ENCODE data around the gene PFKFB1. TPM values are rescaled to one million over a fixed set of nuclear protein-coding genes. Genes with fewer than 3 reads are reported as not detected.

Gene PFKFB1
- total RNA-seq, 4 donors from 2014 or later, result not detected

- no peaks in the 10 kb centered on the region for H3K27me3 ChIP-seq
- no peak overlapping the region for H3K4me3 ChIP-seq
- TF ChIP-seq POLR2A (IDR thresholded peaks at IDR 0.05) (no peak), CTCF (IDR thresholded peaks at IDR 0.05) (no peak)
- DNase-seq, result no peak
- intact Hi-C loops (cut with DNase I), result no loop called here
- H3K27ac ChIP-seq, result no peak overlapping the region
- no CpG with 5 or more reads among the region's 3 CpGs for WGBS, 2 donors
- no peaks in the 10 kb centered on the region for H3K36me3 ChIP-seq
- H3K9me3 ChIP-seq, result no peaks in the 10 kb centered on the region
- H3K4me1 ChIP-seq, result peaks cover 0 to 7% (median 0%) of the 10 kb centered on the region in 3 donors
These were observed 71.4 kb downstream of the PFKFB1 start for GRCh38 chrX:54922547-54922946.

GRCh38 chrX:54921427-54922021 is 72.5 kb downstream of the PFKFB1 start:
- DNase-seq, result no peak
- TF ChIP-seq POLR2A (IDR thresholded peaks at IDR 0.05) (no peak), CTCF (IDR thresholded peaks at IDR 0.05) (no peak)

GRCh38 chrX:54920610-54921426 is 73.2 kb downstream of the PFKFB1 start, which contains the start of gene TRO:
TSS of gene TRO (plus strand) at chrX:54920824. CDS start at chrX:54922247, 1,423 bp downstream.
- peak within 1 kb of the TSS; percentile 23 to 67 (median 47) for H3K4me3 ChIP-seq
- H3K4me1 ChIP-seq, result peaks cover 0 to 7% (median 0%) of the 10 kb centered on the region in 3 donors
- no peaks in the 10 kb centered on the region for H3K36me3 ChIP-seq
- intact Hi-C loops (cut with DNase I), result no loop called here
- TF ChIP-seq CTCF (IDR thresholded peaks at IDR 0.05) (no peak), POLR2A (IDR thresholded peaks at IDR 0.05) (no peak)
- no peaks in the 10 kb centered on the region for H3K9me3 ChIP-seq
- H3K27ac ChIP-seq, result peak within 1 kb of the TSS in 3 of 4 donors; percentile 33 to 44 (median 34)
- no peak for DNase-seq
- no peaks in the 10 kb centered on the region for H3K27me3 ChIP-seq
- 0 to 47% methylated on average over 12 to 21 of the region's 29 CpGs for WGBS, 2 donors

More at GRCh38 chrX:54921427-54922021, 72.5 kb downstream of the PFKFB1 start:
- peak overlapping the region; percentile 23 to 67 (median 47) for H3K4me3 ChIP-seq
- intact Hi-C loops (cut with DNase I), result no loop called here
- peak overlapping the region in 3 of 4 donors; percentile 33 to 44 (median 34) for H3K27ac ChIP-seq
- WGBS, 2 donors, result 2 to 49% methylated on average over 15 to 27 of the region's 29 CpGs
- H3K4me1 ChIP-seq, result peaks cover 0 to 7% (median 0%) of the 10 kb centered on the region in 3 donors
- no peaks in the 10 kb centered on the region for H3K27me3 ChIP-seq
- no peaks in the 10 kb centered on the region for H3K9me3 ChIP-seq
- H3K36me3 ChIP-seq, result no peaks in the 10 kb centered on the region

- intact Hi-C loops (cut with DNase I), result no loop called here
- TF ChIP-seq CTCF (IDR thresholded peaks at IDR 0.05) (no peak), POLR2A (IDR thresholded peaks at IDR 0.05) (no peak)
- Histone ChIP-seq H3K27me3 (no peaks in the 10 kb centered on the region), H3K9me3 (no peaks in the 10 kb centered on the region), H3K27ac (no peak overlapping the region), H3K36me3 (no peaks in the 10 kb centered on the region), H3K4me1 (no peaks in the 10 kb centered on the region), H3K4me3 (no peak overlapping the region)
- DNase-seq, result no peak
These were observed 84.0 kb downstream of the PFKFB1 start for GRCh38 chrX:54909941-54910340.

GRCh38 chrX:54894159-54894558 is 99.8 kb downstream of the PFKFB1 start:
- intact Hi-C loops (cut with DNase I), result loop anchor here (10.0 kb wide), 1 partner anchor 161 kb away; no protein-coding TSS in a partner anchor
- Histone ChIP-seq H3K36me3 (no peaks in the 10 kb centered on the region), H3K4me3 (no peak overlapping the region), H3K9me3 (peaks cover 0 to 7% (median 0%) of the 10 kb centered on the region in 3 donors), H3K27me3 (no peaks in the 10 kb centered on the region), H3K4me1 (no peaks in the 10 kb centered on the region), H3K27ac (no peak overlapping the region)
- TF ChIP-seq CTCF (IDR thresholded peaks at IDR 0.05) (no peak), POLR2A (IDR thresholded peaks at IDR 0.05) (no peak)
- no peak for DNase-seq
- 60 to 63% methylated on average over 1 of the region's 1 CpG for WGBS, 2 donors

Data from esophagus squamous epithelium (tissue), 5 donors.